ENCODE measurements around the gene EXD3. TPM values are rescaled to one million over a fixed set of nuclear protein-coding genes. Genes with fewer than 3 reads are reported as not detected.

EXD3 gene
- polyA plus RNA-seq, 1 donor from 2014 or later, result 5.6 TPM

DNA sequence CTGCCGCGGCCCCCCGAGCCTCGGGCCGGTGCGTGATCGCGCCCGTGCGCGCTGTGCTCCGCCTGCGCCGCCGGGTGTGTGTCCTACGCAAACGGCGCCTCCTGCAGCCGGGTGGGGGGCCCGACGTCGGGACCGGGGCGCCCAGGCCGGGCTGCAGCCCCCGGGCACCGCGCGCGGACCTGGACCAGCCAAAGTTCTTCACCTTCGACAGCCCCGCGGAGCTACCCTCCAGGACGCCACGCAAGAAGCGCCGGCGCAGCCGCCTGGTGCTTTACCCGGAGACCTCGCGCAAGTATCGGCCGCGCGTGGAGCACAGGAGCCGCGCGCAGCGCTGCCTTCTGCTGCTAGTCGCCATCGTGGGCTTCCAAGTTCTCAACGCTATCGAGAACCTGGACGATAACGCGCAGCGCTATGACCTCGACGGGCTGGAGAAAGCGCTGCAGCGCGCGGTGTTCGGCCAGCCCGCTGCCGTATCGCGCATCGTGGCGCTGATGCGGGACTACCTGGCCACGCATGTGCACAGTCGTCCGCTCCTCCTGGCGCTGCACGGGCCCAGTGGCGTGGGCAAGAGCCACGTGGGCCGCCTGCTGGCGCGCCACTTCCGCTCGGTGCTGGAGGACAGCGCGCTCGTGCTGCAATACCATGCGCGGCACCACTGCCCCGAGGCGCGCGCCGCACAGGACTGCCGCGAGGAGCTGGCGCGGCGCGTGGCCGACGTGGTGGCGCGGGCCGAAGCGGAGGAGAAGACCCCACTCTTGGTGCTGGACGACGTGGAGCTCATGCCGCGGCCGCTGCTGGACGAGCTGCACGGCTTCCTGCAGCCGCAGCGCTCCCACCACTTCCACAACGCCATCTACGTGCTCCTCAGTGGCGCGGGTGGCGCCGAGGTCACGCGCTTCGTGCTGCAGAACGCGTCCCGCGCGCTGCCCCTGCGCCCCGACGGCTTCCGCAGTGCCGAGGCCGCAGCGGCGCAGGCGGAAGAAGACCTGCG lies 143.9 kb downstream of the EXD3 start:
- H3K27ac Mint-ChIP-seq, result peak overlapping the region in 1 of 3 donors; percentile 64
- H3K4me3 Mint-ChIP-seq, result peak overlapping the region in 2 of 4 donors; percentile 40 to 44
- peaks cover 2% of the 10 kb centered on the region for H3K36me3 Mint-ChIP-seq
- H3K4me1 Mint-ChIP-seq, result peaks cover 12 to 39% (median 24%) of the 10 kb centered on the region in 3 donors
- no peaks in the 10 kb centered on the region for H3K9me3 Mint-ChIP-seq
- H3K27me3 Mint-ChIP-seq, result no peaks in the 10 kb centered on the region

DNA sequence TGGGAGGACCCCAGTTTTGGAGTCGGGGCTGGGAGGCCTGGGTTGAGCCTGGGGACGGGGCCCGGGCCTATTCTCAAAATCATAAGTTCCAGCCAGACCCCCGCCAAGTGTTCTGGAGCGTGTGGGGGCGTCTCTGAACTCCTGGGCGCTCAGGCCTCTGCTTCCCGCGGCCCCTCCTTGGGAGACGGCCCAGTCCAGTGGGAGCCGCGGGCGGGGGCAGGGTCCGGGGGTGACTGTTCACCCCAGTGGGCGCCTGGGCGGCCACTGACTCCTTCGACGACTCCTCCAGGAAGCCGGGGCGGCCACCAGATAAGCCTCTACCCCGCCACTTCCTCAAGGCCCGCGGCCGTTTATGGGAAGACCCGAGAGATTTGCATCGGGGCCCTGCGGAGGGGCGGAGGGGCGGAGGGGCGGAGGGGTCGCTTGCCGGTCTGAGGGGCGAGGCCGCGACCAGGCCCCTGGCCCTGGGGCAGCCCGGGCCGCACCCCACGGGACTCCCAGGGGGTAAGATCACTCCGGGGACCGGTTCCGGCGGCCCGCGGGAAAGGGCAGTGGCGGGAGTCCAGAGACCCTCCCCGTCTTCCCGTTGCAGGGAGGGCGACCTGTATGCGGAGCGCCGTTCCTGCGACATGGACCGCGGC lies 144.8 kb downstream of the EXD3 start:
- H3K36me3 Mint-ChIP-seq, result peaks cover 2% of the 10 kb centered on the region
- H3K27me3 Mint-ChIP-seq, result no peaks in the 10 kb centered on the region
- H3K27ac Mint-ChIP-seq, result peak overlapping the region; percentile 53 to 67 (median 67)
- H3K4me3 Mint-ChIP-seq, result peak overlapping the region; percentile 77 to 95 (median 88)
- H3K9me3 Mint-ChIP-seq, result no peaks in the 10 kb centered on the region
- H3K4me1 Mint-ChIP-seq, result peaks cover 12 to 36% (median 24%) of the 10 kb centered on the region in 3 donors

DNA sequence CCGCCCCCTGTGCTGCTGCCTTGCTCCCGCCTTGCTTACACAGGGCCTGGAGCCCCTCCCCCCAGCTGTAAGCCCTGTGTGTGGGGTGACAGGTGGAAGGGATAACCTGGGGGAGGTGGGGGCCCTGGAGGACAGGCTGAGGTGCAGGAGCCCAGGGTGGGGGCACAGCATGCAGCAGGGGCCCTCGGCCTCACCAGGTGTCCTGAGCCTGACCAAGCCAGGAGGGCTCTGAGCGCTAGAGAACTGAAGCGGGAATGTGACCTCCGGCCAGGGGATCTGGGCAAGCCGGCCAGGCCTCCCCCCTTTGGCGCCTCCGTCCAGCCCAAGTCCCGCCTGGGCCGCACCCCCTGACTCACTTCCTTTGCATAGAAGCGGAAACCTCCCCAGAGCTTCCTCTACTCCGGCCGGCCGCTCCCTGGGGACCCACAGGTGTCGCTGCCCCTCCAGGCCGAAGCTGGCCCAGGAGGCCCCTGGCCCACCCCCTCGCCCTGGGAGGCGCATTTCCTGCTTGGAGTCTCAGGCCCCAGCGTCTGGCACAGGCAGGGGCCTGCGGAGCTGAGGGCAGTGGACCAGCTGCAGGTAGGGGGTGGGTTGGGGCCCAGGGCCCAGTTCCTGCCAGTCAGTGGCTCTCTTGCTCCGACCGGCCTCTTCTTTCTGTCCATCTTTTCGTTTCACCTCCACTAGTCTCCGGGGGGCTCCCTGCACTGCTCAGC lies 145.5 kb downstream of the EXD3 start, which contains the start of gene TOR4A:
TSS of gene TOR4A (plus strand) at position 398 of the 713 bp plus-strand sequence. CDS start 964 bp downstream, outside the sequence.
- Mint-ChIP-seq H3K27ac (peak within 1 kb of the TSS; percentile 67 to 92 (median 91)), H3K9me3 (no peaks in the 10 kb centered on the region), H3K4me3 (peak within 1 kb of the TSS; percentile 77 to 95 (median 88)), H3K27me3 (no peaks in the 10 kb centered on the region), H3K36me3 (peaks cover under 1% of the 10 kb centered on the region), H3K4me1 (peaks cover 7 to 29% (median 18%) of the 10 kb centered on the region in 3 donors)

DNA sequence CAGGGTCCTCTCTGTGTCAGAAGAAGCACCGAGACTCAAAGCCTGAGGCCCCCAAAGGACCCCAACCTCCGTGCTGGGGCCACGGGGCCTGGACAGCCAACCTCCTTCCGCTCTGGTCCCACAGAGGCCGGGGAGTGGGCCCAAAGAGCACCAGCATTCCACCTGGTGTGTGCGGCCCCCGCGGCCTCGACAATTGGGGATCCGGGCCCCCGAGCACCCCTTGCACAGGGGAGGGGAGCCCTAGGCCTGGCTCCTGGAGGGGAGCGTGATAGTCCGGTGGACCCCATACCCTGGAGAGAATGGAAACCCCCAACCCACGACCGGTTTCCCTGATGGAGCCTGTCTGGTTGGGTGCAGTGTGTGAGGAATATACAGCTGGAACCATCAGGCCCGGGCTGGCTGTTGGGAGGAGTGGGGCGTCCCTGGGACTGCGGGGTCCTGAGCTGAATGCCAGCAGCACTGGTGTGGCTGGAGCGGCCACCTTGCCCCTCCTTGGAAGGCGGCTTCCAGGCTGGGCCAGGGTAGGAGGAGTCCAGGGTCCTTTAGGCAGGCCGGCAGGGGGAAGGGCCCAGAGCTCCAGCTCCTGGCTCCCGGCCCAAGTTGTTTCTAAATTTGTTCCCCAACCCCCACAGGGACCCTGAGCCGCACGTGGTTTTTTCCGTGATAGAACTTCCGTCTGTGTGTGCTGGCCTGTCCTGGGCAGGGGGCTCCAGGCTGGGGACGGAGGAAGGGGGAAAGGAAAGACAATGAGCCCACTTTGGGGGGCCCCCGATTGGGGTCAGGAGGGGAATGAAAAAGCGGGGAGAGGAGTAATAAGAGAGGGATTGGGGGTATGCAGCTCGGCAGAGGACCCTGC lies 146.3 kb downstream of the EXD3 start:
- peaks cover 5 to 24% (median 16%) of the 10 kb centered on the region in 3 donors for H3K4me1 Mint-ChIP-seq
- peak overlapping the region; percentile 67 to 92 (median 91) for H3K27ac Mint-ChIP-seq

DNA sequence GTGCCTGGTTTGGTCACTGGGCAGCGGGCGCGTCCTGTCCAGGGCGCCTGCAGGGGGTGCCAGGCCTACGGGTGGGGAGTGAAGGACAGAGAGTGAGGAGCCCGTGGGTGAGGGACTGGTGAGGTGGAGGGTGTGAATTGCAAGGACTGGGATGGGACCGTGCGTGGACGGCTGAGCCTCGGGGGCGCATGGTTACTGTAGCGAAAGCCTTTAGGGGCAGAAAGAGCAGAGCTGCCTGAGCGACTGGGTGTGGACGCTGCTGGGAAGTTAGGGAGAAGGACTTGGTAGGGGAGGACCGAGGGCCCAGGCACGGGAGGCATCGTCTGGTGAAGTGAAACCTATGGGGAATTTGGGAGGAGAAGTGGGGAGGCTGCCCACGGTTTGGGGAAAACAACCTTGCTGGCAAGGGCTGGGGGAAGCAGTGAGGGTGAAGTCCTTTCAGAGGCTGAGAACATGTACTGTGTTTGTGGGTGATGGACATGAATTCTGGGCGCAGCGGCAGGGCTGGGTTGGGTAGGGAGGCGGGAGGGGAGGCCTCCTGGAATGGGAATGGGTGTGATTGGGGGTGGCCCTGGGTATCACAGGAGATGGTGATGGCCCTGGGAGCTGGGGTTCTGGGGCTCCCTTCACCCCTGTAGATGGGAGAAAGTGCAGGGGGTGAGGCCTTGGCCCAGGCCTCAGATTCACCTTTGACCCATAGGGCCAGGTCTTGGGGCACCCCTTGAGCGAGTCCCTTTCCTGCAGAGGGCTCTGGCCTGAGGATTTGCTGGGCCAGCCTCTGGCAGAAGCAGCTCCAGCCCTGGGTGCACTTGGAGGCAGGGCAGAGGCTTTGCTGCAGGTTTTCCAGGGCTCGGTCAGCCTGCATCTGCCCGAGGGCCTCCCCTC lies 147.1 kb downstream of the EXD3 start:
- peak overlapping the region; percentile 70 to 95 (median 82) for H3K4me3 Mint-ChIP-seq
- no peaks in the 10 kb centered on the region for H3K9me3 Mint-ChIP-seq
- no peaks in the 10 kb centered on the region for H3K27me3 Mint-ChIP-seq
- peak overlapping the region; percentile 36 to 76 (median 54) for H3K27ac Mint-ChIP-seq
- H3K4me1 Mint-ChIP-seq, result peaks cover 5 to 31% (median 23%) of the 10 kb centered on the region in 3 donors
- peaks cover 3% of the 10 kb centered on the region for H3K36me3 Mint-ChIP-seq

More for the DNA sequence above, 146.3 kb downstream of the EXD3 start:
- no peaks in the 10 kb centered on the region for H3K36me3 Mint-ChIP-seq
- no peaks in the 10 kb centered on the region for H3K27me3 Mint-ChIP-seq
- H3K9me3 Mint-ChIP-seq, result no peaks in the 10 kb centered on the region
- peak overlapping the region; percentile 77 to 95 (median 88) for H3K4me3 Mint-ChIP-seq

DNA sequence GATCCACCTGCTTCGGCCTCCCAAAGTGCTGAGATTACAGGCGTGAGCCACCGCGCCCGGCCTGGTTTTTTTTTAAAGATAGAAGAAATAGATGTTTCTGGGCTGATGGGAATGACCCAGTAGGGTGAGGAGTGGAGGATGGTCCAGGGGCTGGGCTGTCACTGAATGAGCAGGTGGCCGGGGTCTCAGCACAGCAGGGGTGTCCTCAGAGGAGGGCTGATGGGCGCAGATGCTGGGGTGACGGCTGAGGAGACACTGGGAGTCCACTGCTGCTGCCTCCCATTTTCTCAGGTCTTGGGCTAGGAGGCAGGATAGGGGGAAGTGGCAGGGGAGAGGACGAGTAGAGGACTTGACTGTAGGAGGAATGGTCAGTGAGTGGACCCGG lies 147.8 kb downstream of the EXD3 start:
- H3K9me3 Mint-ChIP-seq, result no peaks in the 10 kb centered on the region
- peaks cover 3% of the 10 kb centered on the region for H3K36me3 Mint-ChIP-seq
- H3K4me1 Mint-ChIP-seq, result peaks cover 5 to 31% (median 25%) of the 10 kb centered on the region in 3 donors
- peak overlapping the region; percentile 36 to 76 (median 74) for H3K27ac Mint-ChIP-seq
- peak overlapping the region; percentile 70 to 91 (median 82) for H3K4me3 Mint-ChIP-seq
- no peaks in the 10 kb centered on the region for H3K27me3 Mint-ChIP-seq

DNA sequence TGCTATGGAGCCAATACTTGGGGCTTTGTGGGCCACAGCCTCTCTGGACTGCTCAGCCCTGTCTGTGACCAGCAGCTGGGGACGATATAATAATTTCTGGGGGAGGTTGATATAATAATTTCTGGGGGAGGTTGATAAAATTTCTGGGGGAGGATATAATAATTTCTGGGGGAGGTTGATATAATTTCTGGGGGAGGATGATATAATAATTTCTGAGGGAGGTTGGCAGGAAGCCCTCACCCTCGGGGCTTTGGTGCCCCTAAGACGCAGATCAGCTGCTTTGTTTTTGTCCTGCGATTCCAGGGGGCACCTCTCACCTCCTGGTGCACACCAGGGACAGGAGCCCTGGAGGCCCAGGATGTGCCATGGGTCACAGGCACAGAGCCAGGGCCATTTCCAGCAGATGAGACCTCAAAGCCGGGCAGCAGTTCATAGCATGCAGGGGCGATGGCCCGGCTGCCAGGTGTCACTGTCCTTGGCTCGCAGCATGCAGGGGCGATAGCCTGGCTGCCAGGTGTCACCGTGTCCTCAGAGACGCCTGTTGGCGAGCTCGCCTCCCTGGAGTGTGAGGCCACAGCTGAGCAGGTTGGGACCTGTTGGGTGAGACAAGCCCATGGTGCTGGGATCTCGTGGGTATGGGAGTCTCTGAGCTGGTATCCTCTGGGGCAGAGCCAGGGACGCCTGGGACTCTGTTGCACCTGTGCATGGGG lies 149.2 kb downstream of the EXD3 start:
- Mint-ChIP-seq H3K36me3 (peaks cover 6% of the 10 kb centered on the region), H3K4me3 (peak overlapping the region in 1 of 4 donors; percentile 84), H3K9me3 (no peaks in the 10 kb centered on the region), H3K27me3 (no peaks in the 10 kb centered on the region), H3K27ac (peak overlapping the region in 2 of 3 donors; percentile 74 to 76), H3K4me1 (peaks cover 17 to 40% (median 35%) of the 10 kb centered on the region in 3 donors)

DNA sequence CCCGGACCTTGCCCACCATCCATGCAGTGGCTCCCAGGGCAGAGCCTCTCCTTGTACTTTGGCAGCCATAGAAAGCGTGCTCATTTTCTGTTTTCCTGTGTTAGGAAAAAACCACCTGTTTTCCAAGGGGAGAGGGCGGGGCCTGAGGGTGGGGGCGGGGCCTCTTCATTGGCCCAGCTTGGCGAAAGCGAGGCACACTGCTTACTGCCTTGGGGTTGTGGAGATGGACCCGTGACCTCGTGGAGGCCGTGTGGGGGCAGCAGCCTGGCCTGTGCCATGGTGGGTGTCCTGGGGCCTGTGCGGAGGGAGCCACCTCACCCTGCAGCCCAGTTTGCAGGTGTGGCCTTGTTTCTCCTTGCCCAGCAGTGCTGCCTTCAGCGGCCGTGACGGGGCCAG lies 149.9 kb downstream of the EXD3 start:
- Mint-ChIP-seq H3K4me1 (peaks cover 22 to 43% (median 39%) of the 10 kb centered on the region in 3 donors), H3K9me3 (no peaks in the 10 kb centered on the region), H3K27me3 (no peaks in the 10 kb centered on the region), H3K36me3 (peaks cover 6% of the 10 kb centered on the region), H3K4me3 (peak overlapping the region in 1 of 4 donors; percentile 84), H3K27ac (no peak overlapping the region)

DNA sequence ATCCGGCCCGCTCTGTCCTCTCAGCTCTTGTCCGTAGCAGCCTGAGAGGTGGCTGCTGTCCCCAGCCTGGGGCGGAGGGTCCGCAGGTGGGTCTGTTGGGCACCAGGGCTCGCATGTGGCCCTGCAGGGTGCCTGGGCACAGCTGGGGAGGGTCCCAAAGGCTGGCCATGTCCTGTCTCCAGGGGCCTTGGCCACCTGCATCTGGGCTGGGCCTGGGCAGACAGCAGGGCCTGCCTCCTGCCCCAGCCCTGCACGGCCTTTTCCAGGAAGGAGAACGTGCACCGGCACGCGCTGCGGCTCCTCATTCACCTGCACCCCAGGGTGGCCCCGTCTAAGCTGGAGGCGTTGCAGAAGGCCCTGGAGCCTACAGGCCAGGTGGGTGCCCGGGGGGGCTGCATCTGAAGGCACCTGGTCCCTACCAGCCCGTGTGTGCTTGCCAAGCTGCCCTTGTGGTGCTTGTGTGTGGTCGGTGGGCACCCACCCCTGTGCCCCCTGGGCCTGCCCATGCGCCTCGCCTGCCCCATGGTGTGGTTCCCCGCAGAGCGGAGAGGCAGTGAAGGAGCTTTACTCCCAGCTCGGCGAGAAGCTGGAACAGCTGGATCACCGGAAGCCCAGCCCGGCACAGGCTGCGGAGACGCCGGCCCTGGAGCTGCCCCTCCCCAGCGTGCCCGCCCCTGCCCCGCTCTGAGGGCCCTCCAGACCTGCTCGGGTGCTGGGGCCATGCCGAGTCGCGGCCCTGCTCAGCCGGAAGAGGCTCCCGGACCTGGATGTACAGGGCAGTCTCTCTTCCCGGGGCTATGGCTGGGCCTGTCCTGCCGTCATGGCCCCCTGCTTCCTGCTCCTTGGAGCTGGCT lies 150.5 kb downstream of the EXD3 start:
- H3K4me1 Mint-ChIP-seq, result peaks cover 28 to 46% (median 44%) of the 10 kb centered on the region in 3 donors

DNA sequence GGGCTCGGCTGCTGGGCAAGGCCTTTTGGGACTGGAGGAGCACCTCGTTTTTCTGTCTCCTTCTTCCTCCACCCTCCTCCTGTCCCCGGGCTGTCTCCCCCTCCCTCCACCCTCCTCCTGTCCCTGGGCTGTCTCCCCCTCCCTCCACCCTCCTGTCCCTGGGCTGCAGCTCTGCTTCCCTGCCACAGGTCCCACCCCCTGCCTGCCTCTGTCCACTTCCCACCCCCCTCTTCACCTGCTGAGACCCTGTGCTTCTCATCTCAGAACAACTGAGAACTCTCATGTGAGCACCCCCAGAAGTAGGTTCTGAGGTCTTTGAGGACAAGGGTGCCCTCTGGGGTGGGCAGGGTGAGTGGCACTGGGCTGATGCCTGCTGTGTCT lies 151.3 kb downstream of the EXD3 start:
- Mint-ChIP-seq H3K27me3 (no peaks in the 10 kb centered on the region), H3K27ac (peak overlapping the region; percentile 31 to 85 (median 65)), H3K36me3 (peaks cover 6% of the 10 kb centered on the region), H3K4me1 (peaks cover 28 to 46% (median 46%) of the 10 kb centered on the region in 3 donors), H3K9me3 (no peaks in the 10 kb centered on the region), H3K4me3 (peak overlapping the region in 1 of 4 donors; percentile 31)

More for the DNA sequence above, 150.5 kb downstream of the EXD3 start:
- Mint-ChIP-seq H3K27ac (peak overlapping the region in 1 of 3 donors; percentile 65), H3K9me3 (no peaks in the 10 kb centered on the region), H3K4me3 (no peak overlapping the region), H3K27me3 (no peaks in the 10 kb centered on the region), H3K36me3 (peaks cover 6% of the 10 kb centered on the region)

DNA sequence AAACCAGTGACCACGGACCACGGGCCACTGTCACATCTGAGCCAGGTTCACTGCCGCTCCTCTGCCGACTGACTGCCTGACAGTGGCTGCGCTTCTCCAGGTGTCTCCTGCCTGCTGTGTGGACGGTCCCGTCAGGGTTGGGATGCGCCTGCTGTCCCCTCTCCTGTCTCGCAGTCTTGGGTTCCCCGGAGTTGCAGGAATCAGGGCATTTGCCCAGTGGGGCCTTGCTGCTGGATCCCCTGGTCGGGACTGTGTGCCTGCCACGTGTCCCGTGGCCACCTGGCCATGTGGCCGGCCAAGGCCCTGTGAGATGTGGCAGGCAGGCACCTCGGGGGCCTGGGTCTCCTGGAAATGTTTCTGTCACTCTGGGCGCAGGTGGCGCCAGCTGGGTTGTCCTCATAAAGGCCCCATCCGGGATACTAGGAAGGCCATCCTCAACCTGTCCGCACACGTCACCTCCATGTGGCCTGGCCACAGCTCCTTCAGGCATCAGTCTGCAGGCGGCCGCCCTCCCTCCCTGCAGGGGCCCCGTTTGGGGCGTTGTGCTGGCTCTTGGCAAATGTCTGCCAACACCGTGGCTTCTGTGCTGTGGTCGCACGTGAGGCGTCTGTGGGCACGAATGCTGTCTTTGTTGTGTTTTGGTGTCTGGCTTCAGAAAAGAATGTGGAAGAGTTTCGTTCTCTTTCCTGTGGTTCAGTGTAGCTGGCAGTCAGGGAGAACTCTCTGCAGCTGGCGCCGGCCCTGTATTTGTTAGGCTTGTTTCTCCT lies 151.8 kb downstream of the EXD3 start:
- H3K9me3 Mint-ChIP-seq, result no peaks in the 10 kb centered on the region
- H3K27ac Mint-ChIP-seq, result peak overlapping the region; percentile 31 to 85 (median 65)
- peaks cover 28 to 46% (median 43%) of the 10 kb centered on the region in 3 donors for H3K4me1 Mint-ChIP-seq
- H3K4me3 Mint-ChIP-seq, result peak overlapping the region in 2 of 4 donors; percentile 31 to 87
- H3K36me3 Mint-ChIP-seq, result peaks cover 6% of the 10 kb centered on the region
- H3K27me3 Mint-ChIP-seq, result no peaks in the 10 kb centered on the region

All from IgD-negative memory B cell (primary cell).